Cardiac fibroblast (primary cell): ENCODE data around the gene ZBED5.
A peak's percentile ranks its signal among the peaks of the same experiment; 100 is the strongest.
"Not testable (repeated sequence)": the region's sequence is repeated elsewhere in the genome, so short reads cannot be mapped to it uniquely, and the experiment has no call there.

Experiments used
- DNase-seq, 2 donors: peaks; one replicate each; pipeline versions ENCODE4 v3.0.0 to v3.0.0-alpha.2; 2010; ENCODE audit warnings: low read depth in 2 of 2
- H3K4me3 ChIP-seq, 2 donors: replicated peaks in 1 of 2; 1 replicate in 1 of 2; 2 replicates in 1 of 2; pipeline ENCODE4 v1.5.1; 2011; ENCODE audit warnings: low read depth in 2 of 2, low read length in 2 of 2, mild to moderate bottlenecking in 2 of 2, moderate library complexity in 1 of 2
- CTCF ChIP-seq: IDR thresholded peaks from one replicate; pipeline ENCODE4 v1.5.1; 2011; ENCODE audit warnings: low read depth, mild to moderate bottlenecking, low read length, inconsistent platforms

The ZBED5 gene

GRCh38 chr11:10891151-10891720 is 33.4 kb upstream of the ZBED5 start:
- DNase-seq, result no peak
- no peak for TF ChIP-seq CTCF
- no peak overlapping the region for H3K4me3 ChIP-seq

GRCh38 chr11:10890083-10890482 is 32.2 kb upstream of the ZBED5 start:
- not testable (repeated sequence) for H3K4me3 ChIP-seq, DNase-seq

GRCh38 chr11:10887307-10887706 is 29.5 kb upstream of the ZBED5 start:
- no peak for DNase-seq
- TF ChIP-seq CTCF, result no peak
- H3K4me3 ChIP-seq, result no peak overlapping the region

GRCh38 chr11:10886652-10887250 is 28.9 kb upstream of the ZBED5 start:
- H3K4me3 ChIP-seq, result no peak overlapping the region
- no peak for TF ChIP-seq CTCF
- no peak for DNase-seq

- TF ChIP-seq CTCF, result no peak
- H3K4me3 ChIP-seq, result no peak overlapping the region
- peak; percentile 33 to 82 for DNase-seq
Measured at GRCh38 chr11:10885703-10886363, 28.0 kb upstream of the ZBED5 start.

GRCh38 chr11:10884292-10884691 is 26.4 kb upstream of the ZBED5 start:
- DNase-seq, H3K4me3 ChIP-seq: not testable (repeated sequence)

- TF ChIP-seq CTCF, result no peak
- H3K4me3 ChIP-seq, result no peak overlapping the region
- no peak for DNase-seq
Measured at GRCh38 chr11:10881892-10882291, 24.0 kb upstream of the ZBED5 start.
